ENCODE results near the gene TBC1D16.
"Not testable (repeated sequence)": the region's sequence is repeated elsewhere in the genome, so short reads cannot be mapped to it uniquely, and the experiment has no call there.

Gene TBC1D16

GRCh38 chr17:79959042-79959441, 76.6 kb downstream of the TBC1D16 start:
- TF ChIP-seq CTCF (conservative IDR thresholded peaks at IDR 0.05): no peak
- H3K27ac ChIP-seq: no peak overlapping the region

- TF ChIP-seq CTCF (conservative IDR thresholded peaks at IDR 0.05): no peak
Measured at GRCh38 chr17:79956853-79957252, 78.8 kb downstream of the TBC1D16 start.

GRCh38 chr17:79956441-79956735, 79.3 kb downstream of the TBC1D16 start:
- not testable (repeated sequence) for H3K27ac ChIP-seq

More at GRCh38 chr17:79956853-79957252, 78.8 kb downstream of the TBC1D16 start:
- H3K27ac ChIP-seq: no peak overlapping the region

- H3K27ac ChIP-seq: no peak overlapping the region
- no peak for TF ChIP-seq CTCF (conservative IDR thresholded peaks at IDR 0.05)
Measured at GRCh38 chr17:79955691-79956440, 79.8 kb downstream of the TBC1D16 start.

- TF ChIP-seq CTCF (conservative IDR thresholded peaks at IDR 0.05): no peak
- no peak overlapping the region for H3K27ac ChIP-seq
Measured at GRCh38 chr17:79955167-79955549, 80.5 kb downstream of the TBC1D16 start.

GRCh38 chr17:79954281-79955166, 81.1 kb downstream of the TBC1D16 start:
- H3K27ac ChIP-seq: no peak overlapping the region
- TF ChIP-seq CTCF (conservative IDR thresholded peaks at IDR 0.05): no peak

GRCh38 chr17:79953335-79953734, 82.3 kb downstream of the TBC1D16 start:
- TF ChIP-seq CTCF (conservative IDR thresholded peaks at IDR 0.05): no peak
- no peak overlapping the region for H3K27ac ChIP-seq

GRCh38 chr17:79952901-79953300, 82.8 kb downstream of the TBC1D16 start:
- no peak for TF ChIP-seq CTCF (conservative IDR thresholded peaks at IDR 0.05)
- no peak overlapping the region for H3K27ac ChIP-seq
